ENCODE data around the gene NISCH. TPM values are rescaled to one million over a fixed set of nuclear protein-coding genes. Genes with fewer than 3 reads are reported as not detected.

NISCH gene
- total RNA-seq, 1 experiment from 2014 or later: 63.4 TPM

- Histone ChIP-seq H3K36me3 (ENCODE audit: control insufficient read depth, insufficient read depth, low read length) (no peaks in the 10 kb centered on the region), H3K9me3 (ENCODE audit: control insufficient read depth, insufficient read depth, low read depth, low read length) (no peaks in the 10 kb centered on the region), H3K4me1 (ENCODE audit: control insufficient read depth, insufficient read depth, low read length) (no peaks in the 10 kb centered on the region; the same call in 1 of the 2 replicates), H3K27ac (ENCODE audit: low read length) (no peak overlapping the region), H3K27me3 (ENCODE audit: control insufficient read depth, insufficient read depth, low read length) (no peaks in the 10 kb centered on the region), H3K4me3 (ENCODE audit: low read depth in 2 of 2, low read length in 2 of 2) (no peak overlapping the region)
- ATAC-seq: no peak
- TF ChIP-seq POLR2AphosphoS5 (IDR thresholded peaks at IDR 0.05; ENCODE audit: low read depth, low read length) (no peak), TCF7L2 (IDR thresholded peaks at IDR 0.05; ENCODE audit: low read depth, low read length) (no peak), SIN3A (IDR thresholded peaks at IDR 0.05; ENCODE audit: borderline replicate concordance, insufficient read depth, low read depth, low read length) (no peak), CTCF (IDR thresholded peaks at IDR 0.05) (no peak)
- TF ChIP-seq, protein P1, sequence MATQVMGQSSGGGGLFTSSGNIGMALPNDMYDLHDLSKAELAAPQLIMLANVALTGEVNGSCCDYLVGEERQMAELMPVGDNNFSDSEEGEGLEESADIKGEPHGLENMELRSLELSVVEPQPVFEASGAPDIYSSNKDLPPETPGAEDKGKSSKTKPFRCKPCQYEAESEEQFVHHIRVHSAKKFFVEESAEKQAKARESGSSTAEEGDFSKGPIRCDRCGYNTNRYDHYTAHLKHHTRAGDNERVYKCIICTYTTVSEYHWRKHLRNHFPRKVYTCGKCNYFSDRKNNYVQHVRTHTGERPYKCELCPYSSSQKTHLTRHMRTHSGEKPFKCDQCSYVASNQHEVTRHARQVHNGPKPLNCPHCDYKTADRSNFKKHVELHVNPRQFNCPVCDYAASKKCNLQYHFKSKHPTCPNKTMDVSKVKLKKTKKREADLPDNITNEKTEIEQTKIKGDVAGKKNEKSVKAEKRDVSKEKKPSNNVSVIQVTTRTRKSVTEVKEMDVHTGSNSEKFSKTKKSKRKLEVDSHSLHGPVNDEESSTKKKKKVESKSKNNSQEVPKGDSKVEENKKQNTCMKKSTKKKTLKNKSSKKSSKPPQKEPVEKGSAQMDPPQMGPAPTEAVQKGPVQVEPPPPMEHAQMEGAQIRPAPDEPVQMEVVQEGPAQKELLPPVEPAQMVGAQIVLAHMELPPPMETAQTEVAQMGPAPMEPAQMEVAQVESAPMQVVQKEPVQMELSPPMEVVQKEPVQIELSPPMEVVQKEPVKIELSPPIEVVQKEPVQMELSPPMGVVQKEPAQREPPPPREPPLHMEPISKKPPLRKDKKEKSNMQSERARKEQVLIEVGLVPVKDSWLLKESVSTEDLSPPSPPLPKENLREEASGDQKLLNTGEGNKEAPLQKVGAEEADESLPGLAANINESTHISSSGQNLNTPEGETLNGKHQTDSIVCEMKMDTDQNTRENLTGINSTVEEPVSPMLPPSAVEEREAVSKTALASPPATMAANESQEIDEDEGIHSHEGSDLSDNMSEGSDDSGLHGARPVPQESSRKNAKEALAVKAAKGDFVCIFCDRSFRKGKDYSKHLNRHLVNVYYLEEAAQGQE (IDR thresholded peaks at IDR 0.05; ENCODE audit: insufficient read depth in 1 of 2, low read depth in 2 of 2, low read length in 1 of 2): no peak
- in situ Hi-C loops (cut with HindIII; ENCODE audit: low pct_unique_long_range_greater_than_20kb, low sequenced_read_pairs): no loop called here
- no TSS peak for BruUV-seq (replicated peaks)
- POLR2A ChIA-PET: no interaction called here
- no peak for DNase-seq (ENCODE audit: low read depth, low spot score)
- CTCF ChIA-PET: no interaction called here
- intact Hi-C loops (cut with micrococcal nuclease; ENCODE audit: unreplicated experiment): no loop called here
Measured at GRCh38 chr3:52522651-52523251, 67.3 kb downstream of the NISCH start.

DNA sequence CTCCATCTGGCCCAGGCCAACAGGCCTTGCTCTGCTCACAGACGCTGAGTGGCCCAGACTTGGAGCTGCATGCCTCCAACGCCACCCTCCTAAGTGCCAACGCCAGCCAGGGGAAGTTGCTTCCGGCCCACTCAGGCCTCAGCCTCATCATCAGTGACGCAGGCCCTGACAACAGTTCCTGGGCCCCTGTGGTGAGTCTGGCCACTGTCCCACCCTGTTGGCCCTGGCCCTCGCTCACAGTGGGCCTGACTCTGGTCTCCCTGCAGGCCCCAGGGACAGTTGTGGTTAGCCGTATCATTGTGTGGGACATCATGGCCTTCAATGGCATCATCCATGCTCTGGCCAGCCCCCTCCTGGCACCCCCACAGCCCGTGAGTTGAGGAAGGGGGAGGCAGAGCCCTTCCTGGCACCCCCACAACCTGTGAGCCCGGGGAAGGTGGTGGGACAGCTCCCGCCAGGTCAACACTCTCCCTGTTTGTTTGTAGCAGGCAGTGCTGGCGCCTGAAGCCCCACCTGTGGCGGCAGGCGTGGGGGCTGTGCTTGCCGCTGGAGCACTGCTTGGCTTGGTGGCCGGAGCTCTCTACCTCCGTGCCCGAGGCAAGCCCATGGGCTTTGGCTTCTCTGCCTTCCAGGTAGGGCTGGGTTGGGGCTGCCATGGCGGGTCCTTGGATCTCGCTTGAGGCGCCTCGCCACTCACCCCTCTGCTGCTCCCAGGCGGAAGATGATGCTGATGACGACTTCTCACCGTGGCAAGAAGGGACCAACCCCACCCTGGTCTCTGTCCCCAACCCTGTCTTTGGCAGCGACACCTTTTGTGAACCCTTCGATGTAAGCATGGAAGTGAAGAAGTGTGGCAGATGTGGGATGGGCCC lies 68.2 kb downstream of the NISCH start:
- no peak for ATAC-seq
- no peaks in the 10 kb centered on the region for H3K27me3 ChIP-seq (ENCODE audit: control insufficient read depth, insufficient read depth, low read length)
- H3K27ac ChIP-seq (ENCODE audit: low read length): no peak overlapping the region
- ChIA-PET POLR2A (no interaction called here), CTCF (no interaction called here)
- BruUV-seq (replicated peaks): no TSS peak
- no peak for DNase-seq (ENCODE audit: low read depth, low spot score)
- intact Hi-C loops (cut with micrococcal nuclease; ENCODE audit: unreplicated experiment) (no loop called here), in situ Hi-C loops (cut with HindIII; ENCODE audit: low pct_unique_long_range_greater_than_20kb, low sequenced_read_pairs) (no loop called here)
- no peaks in the 10 kb centered on the region for H3K9me3 ChIP-seq (ENCODE audit: control insufficient read depth, insufficient read depth, low read depth, low read length)
- H3K36me3 ChIP-seq (ENCODE audit: control insufficient read depth, insufficient read depth, low read length): no peaks in the 10 kb centered on the region
- no peaks in the 10 kb centered on the region; the same call in 1 of the 2 replicates for H3K4me1 ChIP-seq (ENCODE audit: control insufficient read depth, insufficient read depth, low read length)
- TF ChIP-seq SIN3A (IDR thresholded peaks at IDR 0.05; ENCODE audit: borderline replicate concordance, insufficient read depth, low read depth, low read length) (no peak), POLR2AphosphoS5 (IDR thresholded peaks at IDR 0.05; ENCODE audit: low read depth, low read length) (no peak), TCF7L2 (IDR thresholded peaks at IDR 0.05; ENCODE audit: low read depth, low read length) (no peak), CTCF (IDR thresholded peaks at IDR 0.05) (no peak)
- TF ChIP-seq, protein P1 (IDR thresholded peaks at IDR 0.05; ENCODE audit: insufficient read depth in 1 of 2, low read depth in 2 of 2, low read length in 1 of 2): no peak
- H3K4me3 ChIP-seq (ENCODE audit: low read depth in 2 of 2, low read length in 2 of 2): no peak overlapping the region

Data from Panc1 (cell line).